ENCODE data around the gene PPOX. TPM values are rescaled to one million over a fixed set of nuclear protein-coding genes. Genes with fewer than 3 reads are reported as not detected.

Gene PPOX
- total RNA-seq, 4 donors from 2014 or later = 22.2 to 75.2 (median 37.2) TPM

DNA sequence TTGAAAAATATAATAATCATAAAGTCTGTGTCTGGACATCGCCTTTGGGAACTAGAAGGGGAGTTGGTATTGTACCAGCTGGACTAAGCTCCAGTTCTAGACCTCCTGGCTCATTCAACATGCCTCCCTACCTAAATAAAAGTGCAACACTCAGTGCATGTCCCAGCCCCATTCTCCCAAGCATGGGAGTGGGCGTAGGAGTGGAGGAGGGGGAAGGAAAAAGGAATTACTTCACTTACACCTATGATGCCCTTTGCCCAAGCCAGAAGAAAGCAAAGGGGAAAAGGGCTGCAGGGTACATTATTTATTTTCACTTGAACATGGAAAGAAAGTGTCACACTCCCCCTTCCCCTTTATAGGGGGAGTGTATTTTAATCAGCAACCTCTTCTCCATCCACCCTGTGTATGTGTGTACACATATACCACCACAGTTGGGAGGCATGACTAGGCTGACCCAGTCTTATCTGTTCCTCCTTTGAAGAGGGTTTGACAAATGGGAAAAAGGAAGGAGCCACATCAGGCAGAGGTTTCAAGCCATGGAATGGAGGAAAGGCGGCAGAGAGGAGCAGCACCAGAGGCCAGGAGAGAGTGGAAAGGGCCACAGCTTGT is 45.1 kb upstream of the PPOX start:
- Histone ChIP-seq H3K4me3 (no peak overlapping the region), H3K27ac (no peak overlapping the region), H3K27me3 (no peaks in the 10 kb centered on the region), H3K4me1 (peaks cover 47% of the 10 kb centered on the region), H3K9me3 (no peaks in the 10 kb centered on the region), H3K36me3 (peaks cover 61% of the 10 kb centered on the region)
- no peak for TF ChIP-seq CTCF (IDR thresholded peaks at IDR 0.05)
- no peak for DNase-seq (ENCODE audit: low spot score in 2 of 2)
- WGBS = 94% methylated on average over 3 of the region's 3 CpGs

- 78% methylated on average over 4 of the region's 4 CpGs for WGBS
- no peak for DNase-seq (ENCODE audit: low spot score in 2 of 2)
- no peak for TF ChIP-seq POLR2A (IDR thresholded peaks at IDR 0.05)
- no peak for TF ChIP-seq CTCF (IDR thresholded peaks at IDR 0.05)
- TF ChIP-seq POLR2AphosphoS5 (IDR thresholded peaks at IDR 0.05) = no peak
- no peak for TF ChIP-seq EP300 (IDR thresholded peaks at IDR 0.05)
- peaks cover 64% of the 10 kb centered on the region for H3K36me3 ChIP-seq
- no peak overlapping the region for H3K4me3 ChIP-seq
- H3K9me3 ChIP-seq = no peaks in the 10 kb centered on the region
- no peaks in the 10 kb centered on the region for H3K27me3 ChIP-seq
- H3K4me1 ChIP-seq = peaks cover 40% of the 10 kb centered on the region
- H3K27ac ChIP-seq = no peak overlapping the region
Observed at GRCh38 chr1:161121834-161122233, 44.4 kb upstream of the PPOX start.

DNA sequence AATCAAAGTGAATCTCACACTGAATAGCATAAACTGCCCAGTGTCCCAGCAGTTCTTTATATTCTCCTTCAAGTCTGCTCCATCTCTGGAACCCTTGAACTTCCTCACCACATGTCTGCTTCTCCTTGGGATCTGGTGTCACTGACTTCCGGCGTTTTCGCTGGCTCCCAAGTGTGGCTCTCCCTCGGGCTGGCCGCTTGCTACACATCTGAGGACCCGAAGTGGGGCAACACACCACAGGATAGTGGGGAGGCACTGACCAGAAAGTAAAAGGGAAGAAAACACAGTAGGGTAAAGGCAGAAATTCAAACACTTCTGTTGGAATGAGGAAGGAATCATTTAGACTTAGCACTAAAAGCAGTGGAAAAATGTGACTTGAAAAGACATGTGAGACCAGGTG is 43.3 kb upstream of the PPOX start:
- peaks cover 72% of the 10 kb centered on the region for H3K36me3 ChIP-seq
- H3K4me1 ChIP-seq = peaks cover 41% of the 10 kb centered on the region
- no peak for DNase-seq (ENCODE audit: low spot score in 2 of 2)
- WGBS = 85% methylated on average over 6 of the region's 6 CpGs
- no peak overlapping the region for H3K27ac ChIP-seq
- H3K27me3 ChIP-seq = no peaks in the 10 kb centered on the region
- H3K9me3 ChIP-seq = no peaks in the 10 kb centered on the region
- TF ChIP-seq CTCF (IDR thresholded peaks at IDR 0.05) = no peak
- TF ChIP-seq POLR2A (IDR thresholded peaks at IDR 0.05) = no peak
- TF ChIP-seq POLR2AphosphoS5 (IDR thresholded peaks at IDR 0.05) = no peak
- TF ChIP-seq EP300 (IDR thresholded peaks at IDR 0.05) = no peak
- no peak overlapping the region for H3K4me3 ChIP-seq

- Histone ChIP-seq H3K9me3 (no peaks in the 10 kb centered on the region), H3K36me3 (peaks cover 55% of the 10 kb centered on the region), H3K4me1 (peaks cover 25% of the 10 kb centered on the region), H3K27me3 (no peaks in the 10 kb centered on the region), H3K4me3 (no peak overlapping the region), H3K27ac (no peak overlapping the region)
- TF ChIP-seq CTCF (IDR thresholded peaks at IDR 0.05) (no peak), POLR2A (IDR thresholded peaks at IDR 0.05) (no peak), POLR2AphosphoS5 (IDR thresholded peaks at IDR 0.05) (no peak), EP300 (IDR thresholded peaks at IDR 0.05) (no peak)
- DNase-seq (ENCODE audit: low spot score in 2 of 2) = no peak
- WGBS = 87% methylated on average over 2 of the region's 2 CpGs
Observed at GRCh38 chr1:161127649-161128048, 38.6 kb upstream of the PPOX start.

DNA sequence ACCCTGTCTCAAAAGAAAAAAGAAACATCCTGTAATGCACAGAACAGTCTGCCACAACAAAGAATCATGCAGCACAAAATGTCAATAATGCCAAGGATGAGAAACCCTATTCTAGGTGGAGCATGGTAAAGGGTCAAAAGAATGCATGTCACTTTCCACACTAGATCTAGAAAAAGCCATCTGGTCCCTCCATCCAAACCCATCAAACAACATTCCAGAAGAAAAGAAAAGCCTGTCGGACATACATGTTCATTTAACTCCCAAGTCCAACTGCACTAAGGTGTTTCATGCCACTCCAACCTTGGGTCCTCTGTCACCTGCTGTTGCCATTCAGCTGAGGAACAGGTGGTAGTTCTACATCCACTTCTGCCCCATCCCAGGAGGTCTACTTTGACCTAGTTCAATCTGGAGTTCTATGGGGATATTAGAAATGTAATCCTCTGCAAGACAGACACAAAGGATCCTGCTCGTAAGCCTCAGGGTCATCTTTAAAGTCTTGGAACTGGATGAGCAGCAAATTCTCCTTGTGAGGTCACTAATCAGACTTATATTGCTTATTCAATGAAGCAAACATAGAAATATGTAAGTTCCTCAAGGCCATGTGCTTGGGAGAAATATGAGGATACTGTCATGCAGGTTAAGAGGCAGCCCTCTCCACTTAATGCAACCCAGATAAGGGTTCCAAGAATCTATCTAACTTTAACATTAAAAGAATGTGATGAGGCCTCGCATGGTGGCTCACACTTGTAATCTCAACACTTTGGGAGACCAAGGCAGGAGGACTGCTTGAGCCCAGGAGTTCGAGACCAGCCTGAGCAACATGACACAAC is 37.4 kb upstream of the PPOX start:
- Histone ChIP-seq H3K9me3 (no peaks in the 10 kb centered on the region), H3K27me3 (no peaks in the 10 kb centered on the region), H3K27ac (no peak overlapping the region), H3K36me3 (peaks cover 43% of the 10 kb centered on the region), H3K4me3 (no peak overlapping the region), H3K4me1 (peaks cover 32% of the 10 kb centered on the region)
- DNase-seq (ENCODE audit: low spot score in 2 of 2) = no peak
- WGBS = 86% methylated on average over 4 of the region's 4 CpGs
- TF ChIP-seq POLR2A (IDR thresholded peaks at IDR 0.05) (no peak), POLR2AphosphoS5 (IDR thresholded peaks at IDR 0.05) (no peak), CTCF (IDR thresholded peaks at IDR 0.05) (no peak), EP300 (IDR thresholded peaks at IDR 0.05) (no peak)
